Measurements from ENCODE around the gene LARGE1. TPM values are rescaled to one million over a fixed set of nuclear protein-coding genes. Genes with fewer than 3 reads are reported as not detected.

The LARGE1 gene
- total and polyA plus RNA-seq, 3 experiments from 2014 or later = 0.07 to 0.27 (median 0.18) TPM

- no peaks in the 10 kb centered on the region for H3K27me3 ChIP-seq (ENCODE audit: insufficient read depth, low read length, poor library complexity, severe bottlenecking)
- no peaks in the 10 kb centered on the region for H3K4me1 ChIP-seq (ENCODE audit: insufficient read depth, low read length)
- H3K27ac ChIP-seq (ENCODE audit: low read depth, low read length) = no peak overlapping the region
- H3K4me3 ChIP-seq (ENCODE audit: low read length) = no peak overlapping the region
- no peaks in the 10 kb centered on the region for H3K36me3 ChIP-seq (ENCODE audit: insufficient read depth, low read length)
- no peak overlapping the region for H3K27ac Mint-ChIP-seq
- ChIA-PET POLR2A (no interaction called here), CTCF (no interaction called here)
- peaks cover 0 to 9% of the 10 kb centered on the region in 2 donors for H3K27me3 Mint-ChIP-seq
- H3K4me1 Mint-ChIP-seq = no peaks in the 10 kb centered on the region
- H3K9me3 ChIP-seq (ENCODE audit: low read length) = no peaks in the 10 kb centered on the region
- H3K9me3 Mint-ChIP-seq = peaks cover 0 to 14% (median 7%) of the 10 kb centered on the region in 5 donors
- no peak for DNase-seq
- no peak overlapping the region for H3K4me3 Mint-ChIP-seq
- no peaks in the 10 kb centered on the region for H3K36me3 Mint-ChIP-seq
Observed at GRCh38 chr22:33335611-33336279, 584.5 kb downstream of the LARGE1 start.

- Mint-ChIP-seq H3K27ac (no peak overlapping the region), H3K4me1 (no peaks in the 10 kb centered on the region), H3K36me3 (peaks cover 0 to 2% (median 0%) of the 10 kb centered on the region in 3 donors), H3K27me3 (peaks cover 0 to 11% of the 10 kb centered on the region in 2 donors), H3K4me3 (no peak overlapping the region), H3K9me3 (peaks cover 0 to 10% (median 6%) of the 10 kb centered on the region in 5 donors)
- CTCF ChIA-PET = no interaction called here
- H3K36me3 ChIP-seq (ENCODE audit: insufficient read depth, low read length) = no peaks in the 10 kb centered on the region
- H3K9me3 ChIP-seq (ENCODE audit: low read length) = no peaks in the 10 kb centered on the region
- no peaks in the 10 kb centered on the region for H3K4me1 ChIP-seq (ENCODE audit: insufficient read depth, low read length)
- POLR2A ChIA-PET = no interaction called here
- H3K4me3 ChIP-seq (ENCODE audit: low read length) = no peak overlapping the region
- H3K27me3 ChIP-seq (ENCODE audit: insufficient read depth, low read length, poor library complexity, severe bottlenecking) = no peaks in the 10 kb centered on the region
- no peak overlapping the region for H3K27ac ChIP-seq (ENCODE audit: low read depth, low read length)
- DNase-seq = no peak
Observed at GRCh38 chr22:33332538-33332937, 587.7 kb downstream of the LARGE1 start.

GRCh38 chr22:33331017-33331416, 589.3 kb downstream of the LARGE1 start:
- Histone ChIP-seq H3K9me3 (ENCODE audit: low read length) (no peaks in the 10 kb centered on the region), H3K27me3 (ENCODE audit: insufficient read depth, low read length, poor library complexity, severe bottlenecking) (no peaks in the 10 kb centered on the region), H3K4me3 (ENCODE audit: low read length) (no peak overlapping the region), H3K4me1 (ENCODE audit: insufficient read depth, low read length) (no peaks in the 10 kb centered on the region), H3K27ac (ENCODE audit: low read depth, low read length) (no peak overlapping the region), H3K36me3 (ENCODE audit: insufficient read depth, low read length) (no peaks in the 10 kb centered on the region)
- no peak for DNase-seq
- CTCF ChIA-PET = no interaction called here
- Mint-ChIP-seq H3K27me3 (peaks cover 0 to 11% of the 10 kb centered on the region in 2 donors), H3K36me3 (peaks cover 0 to 2% (median 0%) of the 10 kb centered on the region in 3 donors), H3K4me3 (no peak overlapping the region), H3K4me1 (no peaks in the 10 kb centered on the region), H3K27ac (peak overlapping the region in 1 of 8 donors; percentile 73), H3K9me3 (peaks cover 0 to 13% (median 4%) of the 10 kb centered on the region in 5 donors)
- POLR2A ChIA-PET = no interaction called here

- peaks cover 0 to 11% of the 10 kb centered on the region in 2 donors for H3K27me3 Mint-ChIP-seq
- H3K27ac ChIP-seq (ENCODE audit: low read depth, low read length) = no peak overlapping the region
- H3K4me1 ChIP-seq (ENCODE audit: insufficient read depth, low read length) = no peaks in the 10 kb centered on the region
- ChIA-PET POLR2A (no interaction called here), CTCF (no interaction called here)
- peaks cover 0 to 13% (median 4%) of the 10 kb centered on the region in 5 donors for H3K9me3 Mint-ChIP-seq
- DNase-seq = no peak
- H3K27me3 ChIP-seq (ENCODE audit: insufficient read depth, low read length, poor library complexity, severe bottlenecking) = no peaks in the 10 kb centered on the region
- no peaks in the 10 kb centered on the region for H3K36me3 ChIP-seq (ENCODE audit: insufficient read depth, low read length)
- no peaks in the 10 kb centered on the region for H3K9me3 ChIP-seq (ENCODE audit: low read length)
- H3K27ac Mint-ChIP-seq = no peak overlapping the region
- H3K4me3 Mint-ChIP-seq = no peak overlapping the region
- H3K36me3 Mint-ChIP-seq = peaks cover 0 to 2% (median 0%) of the 10 kb centered on the region in 3 donors
- H3K4me3 ChIP-seq (ENCODE audit: low read length) = no peak overlapping the region
- H3K4me1 Mint-ChIP-seq = no peaks in the 10 kb centered on the region
Observed at GRCh38 chr22:33330534-33330933, 589.7 kb downstream of the LARGE1 start.

- Mint-ChIP-seq H3K4me1 (no peaks in the 10 kb centered on the region), H3K27ac (no peak overlapping the region), H3K9me3 (peaks cover 0 to 9% (median 4%) of the 10 kb centered on the region in 5 donors), H3K4me3 (no peak overlapping the region), H3K36me3 (peaks cover 0 to 2% (median 0%) of the 10 kb centered on the region in 3 donors), H3K27me3 (peaks cover 0 to 6% of the 10 kb centered on the region in 2 donors)
- DNase-seq = no peak
- Histone ChIP-seq H3K27ac (ENCODE audit: low read depth, low read length) (no peak overlapping the region), H3K36me3 (ENCODE audit: insufficient read depth, low read length) (no peaks in the 10 kb centered on the region), H3K4me3 (ENCODE audit: low read length) (no peak overlapping the region), H3K27me3 (ENCODE audit: insufficient read depth, low read length, poor library complexity, severe bottlenecking) (no peaks in the 10 kb centered on the region), H3K4me1 (ENCODE audit: insufficient read depth, low read length) (no peaks in the 10 kb centered on the region), H3K9me3 (ENCODE audit: low read length) (no peaks in the 10 kb centered on the region)
- POLR2A ChIA-PET = no interaction called here
- CTCF ChIA-PET = no interaction called here
Observed at GRCh38 chr22:33329398-33329797, 590.9 kb downstream of the LARGE1 start.

- Histone ChIP-seq H3K4me3 (ENCODE audit: low read length) (no peak overlapping the region), H3K27ac (ENCODE audit: low read depth, low read length) (no peak overlapping the region), H3K36me3 (ENCODE audit: insufficient read depth, low read length) (no peaks in the 10 kb centered on the region), H3K9me3 (ENCODE audit: low read length) (no peaks in the 10 kb centered on the region), H3K4me1 (ENCODE audit: insufficient read depth, low read length) (no peaks in the 10 kb centered on the region), H3K27me3 (ENCODE audit: insufficient read depth, low read length, poor library complexity, severe bottlenecking) (no peaks in the 10 kb centered on the region)
- H3K4me3 Mint-ChIP-seq = no peak overlapping the region
- CTCF ChIA-PET = no interaction called here
- POLR2A ChIA-PET = no interaction called here
- H3K4me1 Mint-ChIP-seq = no peaks in the 10 kb centered on the region
- DNase-seq = no peak
- H3K9me3 Mint-ChIP-seq = peaks cover 0 to 9% (median 4%) of the 10 kb centered on the region in 5 donors
- no peak overlapping the region for H3K27ac Mint-ChIP-seq
- peaks cover 0 to 5% of the 10 kb centered on the region in 2 donors for H3K27me3 Mint-ChIP-seq
- peaks cover 0 to 2% (median 0%) of the 10 kb centered on the region in 3 donors for H3K36me3 Mint-ChIP-seq
Observed at GRCh38 chr22:33328789-33329296, 591.4 kb downstream of the LARGE1 start.

- Mint-ChIP-seq H3K27me3 (peaks cover 0 to 7% of the 10 kb centered on the region in 2 donors), H3K4me1 (no peaks in the 10 kb centered on the region), H3K9me3 (peaks cover 0 to 9% (median 3%) of the 10 kb centered on the region in 5 donors), H3K4me3 (no peak overlapping the region), H3K27ac (no peak overlapping the region), H3K36me3 (peaks cover 0 to 2% (median 0%) of the 10 kb centered on the region in 3 donors)
- Histone ChIP-seq H3K27me3 (ENCODE audit: insufficient read depth, low read length, poor library complexity, severe bottlenecking) (no peaks in the 10 kb centered on the region), H3K36me3 (ENCODE audit: insufficient read depth, low read length) (no peaks in the 10 kb centered on the region), H3K4me3 (ENCODE audit: low read length) (no peak overlapping the region), H3K27ac (ENCODE audit: low read depth, low read length) (no peak overlapping the region), H3K9me3 (ENCODE audit: low read length) (no peaks in the 10 kb centered on the region), H3K4me1 (ENCODE audit: insufficient read depth, low read length) (no peaks in the 10 kb centered on the region)
- ChIA-PET POLR2A (no interaction called here), CTCF (interaction anchor here (0.6 kb wide), 1 partner anchor 15 kb away, joined by 3 read pairs; no protein-coding TSS in a partner anchor)
- no peak for DNase-seq
Observed at GRCh38 chr22:33327348-33327860, 592.9 kb downstream of the LARGE1 start.

- no peak overlapping the region for H3K27ac ChIP-seq (ENCODE audit: low read depth, low read length)
- Mint-ChIP-seq H3K27ac (peak overlapping the region in 1 of 8 donors; percentile 38), H3K4me1 (no peaks in the 10 kb centered on the region), H3K4me3 (no peak overlapping the region), H3K36me3 (peaks cover 0 to 2% (median 0%) of the 10 kb centered on the region in 3 donors), H3K27me3 (peaks cover 0 to 4% of the 10 kb centered on the region in 2 donors), H3K9me3 (peaks cover 0 to 9% (median 1%) of the 10 kb centered on the region in 5 donors)
- H3K27me3 ChIP-seq (ENCODE audit: insufficient read depth, low read length, poor library complexity, severe bottlenecking) = no peaks in the 10 kb centered on the region
- H3K36me3 ChIP-seq (ENCODE audit: insufficient read depth, low read length) = no peaks in the 10 kb centered on the region
- H3K9me3 ChIP-seq (ENCODE audit: low read length) = no peaks in the 10 kb centered on the region
- H3K4me1 ChIP-seq (ENCODE audit: insufficient read depth, low read length) = no peaks in the 10 kb centered on the region
- no peak for DNase-seq
- ChIA-PET CTCF (no interaction called here), POLR2A (no interaction called here)
- H3K4me3 ChIP-seq (ENCODE audit: low read length) = no peak overlapping the region
Observed at GRCh38 chr22:33326540-33327295, 593.6 kb downstream of the LARGE1 start.

Measured in CD8-positive, alpha-beta memory T cell (primary cell).